Uterus (tissue), 4 donors: ENCODE data around the gene RUNX1. TPM values are rescaled to one million over a fixed set of nuclear protein-coding genes. Genes with fewer than 3 reads are reported as not detected.
A peak's percentile ranks its signal among the peaks of the same experiment; 100 is the strongest.

Source experiments
- DNase-seq, 2 donors: peaks; one replicate each; pipeline ENCODE4 v3.0.0-alpha.2; 2019 to 2020
- H3K27ac ChIP-seq, 2 donors: fragments of 200-600 bp; sonication (generic); 1 replicate in 1 of 2; 2 replicates in 1 of 2; pipeline ENCODE4 v1.5.1; 2016 to 2018
- H3K27me3 ChIP-seq, 2 donors: fragments of 200-600 bp; sonication (generic); one replicate each; pipeline ENCODE4 v1.5.1; 2018 to 2019; ENCODE audit warnings: control low read depth in 1 of 2
- H3K36me3 ChIP-seq, 2 donors: fragments of 200-600 bp; sonication (generic); one replicate each; pipeline ENCODE4 v1.5.1; 2019; ENCODE audit warnings: control low read depth in 1 of 2
- H3K4me1 ChIP-seq, 2 donors: fragments of 200-600 bp; sonication (generic); one replicate each; pipeline ENCODE4 v1.5.1; 2018 to 2019; ENCODE audit warnings: control low read depth in 1 of 2
- H3K4me3 ChIP-seq, 2 donors: fragments of 200-600 bp; sonication (generic); 1 replicate in 1 of 2; 2 replicates in 1 of 2; pipeline ENCODE4 v1.5.1; 2018 to 2019; ENCODE audit warnings: mild to moderate bottlenecking in 1 of 2
- H3K9me3 ChIP-seq, 2 donors: fragments of 200-600 bp; sonication (generic); one replicate each; pipeline ENCODE4 v1.5.1; 2019; ENCODE audit warnings: control low read depth in 1 of 2
- POLR2A ChIP-seq, 2 donors: fragments of 450-650 bp; IDR thresholded peaks; one replicate each; pipeline ENCODE4 v1.6.1; 2016; ENCODE audit warnings: antibody characterized with exemption in 2 of 2, mild to moderate bottlenecking in 1 of 2, moderate library complexity in 1 of 2
- intact Hi-C: fragments of 100-400 bp; cut with DNase I; formaldehyde crosslinking; loops from one replicate; pipeline ENCODE4 v1.15.1; 2023; ENCODE audit warnings: low total_unique reads
- total RNA-seq, 4 donors: library from RNA; depleted of rRNA in 3 of 4; stranded (reverse); fragments of >200 nt in 3 of 4; gene quantifications; one replicate each; pipeline versions ENCODE4 v1.1.0 to v1.2.4, GENCODE V29; 2014 to 2023
- TF ChIP-seq, protein P1 (sequence below), 4 experiments: fragments of 200-600 bp in 2 of 4; fragments of 450-650 bp in 2 of 4; sonication (generic) in 2 of 4; IDR thresholded peaks; one replicate each; pipeline ENCODE4 v1.5.1; 2016 to 2019; ENCODE audit warnings: antibody characterized with exemption in 4 of 4, mild to moderate bottlenecking in 2 of 4, moderate library complexity in 1 of 4
- donor health status: DM: yes; HTN: yes; CAD: no.

Gene RUNX1
- total RNA-seq, 4 donors from 2014 or later = under 0.01 to 13.2 (median 8.7) TPM

DNA sequence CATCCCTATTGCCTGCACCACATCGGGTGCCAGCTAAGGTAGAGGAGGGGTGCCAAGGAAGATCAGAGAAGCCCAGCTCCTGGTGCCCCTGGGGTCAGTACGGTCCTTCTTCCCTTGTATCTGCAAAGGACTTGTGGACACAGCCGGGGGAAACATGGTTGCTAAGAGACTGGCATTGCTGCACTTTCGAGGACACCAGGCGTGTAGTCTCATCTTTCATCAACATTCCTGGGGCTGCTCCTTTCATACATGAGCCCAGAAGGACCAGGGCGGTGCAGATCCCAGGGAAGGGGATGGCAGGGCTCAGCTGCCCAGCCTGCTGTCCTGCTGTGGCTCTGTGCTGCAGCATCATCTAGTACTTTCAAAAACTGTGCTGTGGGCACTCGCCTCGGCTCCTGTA lies 61.0 kb downstream of the RUNX1 start:
- Histone ChIP-seq H3K4me3 (no peak overlapping the region), H3K36me3 (no peaks in the 10 kb centered on the region), H3K27ac (no peak overlapping the region), H3K9me3 (no peaks in the 10 kb centered on the region), H3K27me3 (no peaks in the 10 kb centered on the region), H3K4me1 (no peaks in the 10 kb centered on the region)
- intact Hi-C loops = no loop called here
- no peak for DNase-seq
- TF ChIP-seq, protein P1, sequence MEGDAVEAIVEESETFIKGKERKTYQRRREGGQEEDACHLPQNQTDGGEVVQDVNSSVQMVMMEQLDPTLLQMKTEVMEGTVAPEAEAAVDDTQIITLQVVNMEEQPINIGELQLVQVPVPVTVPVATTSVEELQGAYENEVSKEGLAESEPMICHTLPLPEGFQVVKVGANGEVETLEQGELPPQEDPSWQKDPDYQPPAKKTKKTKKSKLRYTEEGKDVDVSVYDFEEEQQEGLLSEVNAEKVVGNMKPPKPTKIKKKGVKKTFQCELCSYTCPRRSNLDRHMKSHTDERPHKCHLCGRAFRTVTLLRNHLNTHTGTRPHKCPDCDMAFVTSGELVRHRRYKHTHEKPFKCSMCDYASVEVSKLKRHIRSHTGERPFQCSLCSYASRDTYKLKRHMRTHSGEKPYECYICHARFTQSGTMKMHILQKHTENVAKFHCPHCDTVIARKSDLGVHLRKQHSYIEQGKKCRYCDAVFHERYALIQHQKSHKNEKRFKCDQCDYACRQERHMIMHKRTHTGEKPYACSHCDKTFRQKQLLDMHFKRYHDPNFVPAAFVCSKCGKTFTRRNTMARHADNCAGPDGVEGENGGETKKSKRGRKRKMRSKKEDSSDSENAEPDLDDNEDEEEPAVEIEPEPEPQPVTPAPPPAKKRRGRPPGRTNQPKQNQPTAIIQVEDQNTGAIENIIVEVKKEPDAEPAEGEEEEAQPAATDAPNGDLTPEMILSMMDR (IDR thresholded peaks at IDR 0.05) = no peak
- TF ChIP-seq POLR2A (IDR thresholded peaks at IDR 0.05) = no peak

DNA sequence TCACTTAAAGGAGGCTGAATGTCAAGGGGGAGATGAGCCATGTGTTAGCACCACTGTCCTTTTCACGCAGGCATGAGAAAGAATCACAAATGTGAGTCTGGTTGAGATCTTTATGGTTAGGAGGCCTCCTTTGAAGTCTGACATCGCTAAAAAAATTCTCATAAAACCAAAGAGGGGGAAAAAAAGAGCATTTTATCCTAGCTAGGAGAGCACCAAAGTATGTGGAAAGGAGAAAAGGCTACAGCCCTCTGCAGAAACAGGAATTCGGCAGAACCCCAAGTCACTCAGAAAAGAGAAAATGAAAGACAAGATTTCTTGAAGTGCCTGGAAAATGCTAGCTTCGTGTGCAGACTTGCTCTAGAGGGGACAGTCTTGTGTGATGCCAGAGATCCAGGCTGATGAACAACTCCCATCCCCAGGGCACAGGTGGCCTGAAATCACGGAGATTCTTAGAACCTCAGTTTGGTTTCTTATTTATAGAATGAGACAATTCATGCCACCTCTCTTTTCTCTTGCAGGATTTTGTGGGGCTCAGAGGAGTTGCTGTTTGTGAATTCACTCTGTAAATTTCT lies 61.5 kb downstream of the RUNX1 start:
- DNase-seq = no peak
- Histone ChIP-seq H3K4me1 (no peaks in the 10 kb centered on the region), H3K4me3 (no peak overlapping the region), H3K27me3 (no peaks in the 10 kb centered on the region), H3K27ac (no peak overlapping the region), H3K9me3 (no peaks in the 10 kb centered on the region), H3K36me3 (no peaks in the 10 kb centered on the region)
- TF ChIP-seq, protein P1 (IDR thresholded peaks at IDR 0.05) = no peak
- no peak for TF ChIP-seq POLR2A (IDR thresholded peaks at IDR 0.05)
- intact Hi-C loops = no loop called here

DNA sequence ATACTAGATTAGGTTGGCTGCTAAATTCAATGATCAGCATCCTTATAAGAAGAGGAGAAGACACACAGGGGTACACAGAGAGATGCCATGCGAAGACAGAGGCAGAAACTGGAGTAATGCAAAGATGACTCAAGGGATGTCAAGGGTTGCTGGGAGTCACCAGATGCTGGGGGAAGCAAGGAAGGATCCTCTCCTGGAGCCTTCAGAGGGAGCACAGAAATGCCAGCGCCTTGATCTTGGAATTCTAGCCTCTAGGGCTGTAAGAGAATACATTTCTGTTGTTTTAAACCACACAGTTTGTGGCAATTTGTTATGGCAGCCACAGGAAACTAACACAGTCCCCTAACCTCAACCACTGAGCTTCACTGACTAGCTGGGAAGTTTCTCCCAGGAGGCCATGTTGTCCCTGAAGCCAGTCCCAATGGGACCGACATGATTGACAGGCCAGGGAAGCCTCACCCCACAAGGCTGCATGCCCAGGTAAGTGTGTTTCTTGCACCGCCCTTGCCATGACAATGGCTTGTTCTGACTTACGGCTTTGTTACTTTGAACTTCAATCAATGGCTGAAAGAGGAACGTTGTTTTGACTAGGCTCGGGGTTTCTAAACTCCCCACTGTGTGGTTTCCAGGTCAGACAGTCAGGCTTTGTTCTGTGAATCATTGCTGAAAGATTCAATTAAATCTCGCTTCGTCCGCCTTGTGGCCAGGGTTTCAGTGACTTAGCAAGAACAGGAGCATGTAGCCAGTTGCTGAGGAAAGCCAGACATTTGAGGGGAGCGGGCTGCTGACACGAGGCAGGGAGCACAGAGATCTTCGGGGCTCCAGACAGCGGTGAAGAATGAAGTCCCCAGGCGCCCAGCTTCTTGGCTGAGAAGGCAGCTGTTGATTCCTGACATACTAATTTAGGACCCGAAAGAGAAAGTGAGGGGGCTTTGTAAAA lies 62.3 kb downstream of the RUNX1 start:
- Histone ChIP-seq H3K9me3 (no peaks in the 10 kb centered on the region), H3K4me3 (no peak overlapping the region), H3K4me1 (no peaks in the 10 kb centered on the region), H3K27me3 (no peaks in the 10 kb centered on the region), H3K27ac (no peak overlapping the region), H3K36me3 (no peaks in the 10 kb centered on the region)
- TF ChIP-seq, protein P1 (IDR thresholded peaks at IDR 0.05) = no peak
- TF ChIP-seq POLR2A (IDR thresholded peaks at IDR 0.05) = no peak
- peak in 1 of 2 donors; percentile 37 for DNase-seq
- intact Hi-C loops = no loop called here

DNA sequence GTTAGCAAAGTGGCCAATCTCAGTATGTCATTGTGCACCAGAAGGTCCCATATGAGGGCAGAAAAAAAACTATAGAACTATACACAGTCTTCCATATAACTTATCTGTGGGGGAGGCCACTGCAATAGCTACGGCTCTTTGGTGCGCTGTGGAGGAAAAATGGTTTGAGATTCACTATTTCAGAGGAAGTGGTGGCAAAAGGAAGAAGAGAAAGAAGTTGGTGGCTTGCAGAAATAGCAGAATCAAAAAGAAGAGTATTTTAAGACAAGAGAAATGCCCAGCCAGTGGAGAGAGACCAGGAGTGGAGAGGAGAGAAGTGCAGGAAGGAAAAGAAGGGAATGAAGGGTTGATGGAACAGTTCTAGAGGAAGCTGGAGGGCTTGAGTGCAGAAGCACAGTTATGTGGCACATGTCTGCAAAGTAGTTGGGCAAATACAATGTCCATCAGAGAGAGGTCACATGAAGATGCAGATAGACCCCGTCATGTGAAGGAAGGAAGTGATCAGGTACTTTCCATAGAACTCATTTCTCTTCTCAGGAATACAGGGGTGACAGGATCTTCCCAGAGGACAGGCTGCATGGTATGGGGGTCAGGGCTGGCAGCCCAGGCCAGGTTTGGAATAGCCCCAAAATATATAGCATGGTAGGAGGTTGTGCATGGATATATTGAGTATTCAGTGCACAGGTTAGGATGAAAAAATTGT lies 64.6 kb downstream of the RUNX1 start:
- Histone ChIP-seq H3K27ac (no peak overlapping the region), H3K36me3 (no peaks in the 10 kb centered on the region), H3K27me3 (no peaks in the 10 kb centered on the region), H3K4me1 (no peaks in the 10 kb centered on the region), H3K4me3 (no peak overlapping the region), H3K9me3 (no peaks in the 10 kb centered on the region)
- TF ChIP-seq POLR2A (IDR thresholded peaks at IDR 0.05) = no peak
- TF ChIP-seq, protein P1 (IDR thresholded peaks at IDR 0.05) = no peak
- no peak for DNase-seq
- intact Hi-C loops = no loop called here
